ENCODE data around the gene ELP5.
A peak's percentile ranks its signal among the peaks of the same experiment; 100 is the strongest.

The ELP5 gene

DNA sequence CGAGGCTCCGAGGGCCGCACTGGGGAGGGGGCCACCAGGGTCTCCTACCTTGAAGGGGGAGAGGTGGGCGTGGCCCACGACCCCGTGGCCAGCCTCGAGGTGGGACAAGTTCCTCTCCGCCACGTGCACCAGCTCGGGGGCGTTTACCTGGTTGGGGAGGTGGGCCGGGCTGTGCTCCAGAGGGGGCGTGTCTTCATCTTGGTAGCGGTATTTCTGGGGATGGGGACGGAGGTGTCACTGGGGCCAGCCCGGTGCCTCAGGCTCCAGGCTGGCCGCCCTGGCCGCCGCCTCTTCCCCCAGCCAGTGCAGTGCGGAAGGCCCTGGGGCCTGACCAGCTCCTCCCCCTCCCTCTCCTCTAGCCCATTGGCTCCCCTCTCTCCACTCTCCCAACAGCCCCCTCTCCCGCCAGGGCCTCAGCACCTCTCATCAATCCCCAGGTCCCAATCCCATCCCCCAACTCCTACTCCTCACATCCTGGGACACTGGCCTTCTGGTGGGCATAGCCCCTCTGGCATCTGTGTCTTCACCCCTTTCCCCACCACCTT lies 43.9 kb upstream of the ELP5 start:
- no peak overlapping the region for H3K4me3 ChIP-seq (ENCODE audit: low read depth, low read length)
- no peak for DNase-seq (ENCODE audit: low read depth)
- TF ChIP-seq CTCF (conservative IDR thresholded peaks at IDR 0.05; ENCODE audit: low read depth, low read length): no peak

- no peak for DNase-seq (ENCODE audit: low read depth)
- no peak overlapping the region for H3K4me3 ChIP-seq (ENCODE audit: low read depth, low read length)
- no peak for TF ChIP-seq CTCF (conservative IDR thresholded peaks at IDR 0.05; ENCODE audit: low read depth, low read length)
Measured at GRCh38 chr17:7208754-7209460, 43.1 kb upstream of the ELP5 start.

- H3K4me3 ChIP-seq (ENCODE audit: low read depth, low read length): peak overlapping the region; percentile 50
- TF ChIP-seq CTCF (conservative IDR thresholded peaks at IDR 0.05; ENCODE audit: low read depth, low read length): no peak
- no peak for DNase-seq (ENCODE audit: low read depth)
Measured at GRCh38 chr17:7211491-7212273, 40.3 kb upstream of the ELP5 start.

DNA sequence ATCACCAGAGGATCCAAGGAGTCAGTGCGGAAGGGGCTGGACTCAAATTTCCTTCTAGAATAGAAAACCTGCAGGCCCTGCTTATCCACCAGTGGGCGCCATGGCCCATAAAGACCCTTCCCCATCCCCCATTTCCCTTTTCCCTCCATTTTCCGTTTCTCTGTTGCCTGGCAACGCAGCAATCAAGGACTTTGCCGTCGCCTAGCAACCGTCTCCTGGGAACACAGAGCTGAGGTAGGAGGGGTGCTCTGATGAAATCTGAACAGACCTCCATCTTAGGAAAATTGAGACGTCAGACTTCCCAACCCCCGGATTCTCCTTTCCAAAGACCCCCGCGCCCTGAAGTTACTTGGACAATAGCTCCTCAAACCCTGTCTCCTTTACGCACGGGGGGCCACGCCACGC lies 38.1 kb upstream of the ELP5 start:
- DNase-seq (ENCODE audit: low read depth): peak; percentile 89
- peak; percentile 74 for TF ChIP-seq CTCF (conservative IDR thresholded peaks at IDR 0.05; ENCODE audit: low read depth, low read length)
- peak overlapping the region; percentile 59 for H3K4me3 ChIP-seq (ENCODE audit: low read depth, low read length)

DNA sequence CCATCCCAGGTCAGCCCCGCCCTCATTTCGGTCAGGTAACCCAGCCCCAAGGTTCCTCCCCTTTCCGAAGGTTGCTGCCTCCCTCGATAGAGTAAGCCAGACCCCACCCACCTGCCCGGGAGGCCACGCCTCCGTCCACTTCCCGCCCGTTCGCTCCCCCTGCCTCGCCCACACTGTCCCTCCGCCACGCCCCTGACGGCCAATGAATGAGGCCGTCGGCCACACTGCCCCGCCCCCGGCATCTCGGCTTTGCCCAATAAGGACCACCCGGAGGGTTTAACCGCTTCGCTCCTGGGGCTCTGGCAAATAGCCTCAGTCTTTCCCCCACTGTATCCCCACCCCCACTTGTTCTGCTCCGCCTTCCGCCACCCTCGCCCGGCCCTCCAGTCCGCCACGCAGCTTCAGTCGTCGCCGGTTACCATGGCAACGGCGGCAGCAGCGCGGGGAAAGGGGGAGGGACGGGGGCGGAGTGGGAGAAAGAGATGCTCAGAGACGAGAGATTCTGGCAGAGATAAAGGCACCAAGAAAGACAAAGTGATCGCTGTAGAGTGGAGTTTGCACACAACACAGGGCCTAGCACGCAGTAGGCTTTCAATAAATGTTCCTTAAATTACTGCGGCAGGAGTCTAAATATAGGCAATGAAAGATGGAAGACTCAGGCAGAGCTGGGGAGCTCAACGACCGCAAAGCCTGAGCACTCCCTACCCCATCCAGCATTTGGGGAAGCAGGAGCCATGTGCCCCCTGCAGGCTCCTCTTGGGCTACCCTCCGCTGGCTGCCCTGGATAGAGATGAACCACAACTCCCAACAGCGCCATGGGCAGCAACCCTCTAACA lies 37.5 kb upstream of the ELP5 start:
- peak; percentile 68 for TF ChIP-seq CTCF (conservative IDR thresholded peaks at IDR 0.05; ENCODE audit: low read depth, low read length)
- peak overlapping the region; percentile 59 for H3K4me3 ChIP-seq (ENCODE audit: low read depth, low read length)
- peak; percentile 99 for DNase-seq (ENCODE audit: low read depth)

GRCh38 chr17:7215136-7215638 lies 36.8 kb upstream of the ELP5 start:
- H3K4me3 ChIP-seq (ENCODE audit: low read depth, low read length): peak overlapping the region; percentile 59
- DNase-seq (ENCODE audit: low read depth): no peak
- no peak for TF ChIP-seq CTCF (conservative IDR thresholded peaks at IDR 0.05; ENCODE audit: low read depth, low read length)

Data from choroid plexus epithelial cell (primary cell).